GM19467 (cell line): Measurements from ENCODE around the gene PDE4DIP.
"Not testable (repeated sequence)": the region's sequence is repeated elsewhere in the genome, so short reads cannot be mapped to it uniquely, and the experiment has no call there.

Experiments
- ATAC-seq: cut with Tn5 transposase; IDR thresholded peaks from one replicate; pipeline ENCODE4 v1.9.1; 2021; ENCODE audit warnings: mild to moderate bottlenecking, moderate library complexity; ENCODE audit not compliant: unreplicated experiment

The PDE4DIP gene

DNA sequence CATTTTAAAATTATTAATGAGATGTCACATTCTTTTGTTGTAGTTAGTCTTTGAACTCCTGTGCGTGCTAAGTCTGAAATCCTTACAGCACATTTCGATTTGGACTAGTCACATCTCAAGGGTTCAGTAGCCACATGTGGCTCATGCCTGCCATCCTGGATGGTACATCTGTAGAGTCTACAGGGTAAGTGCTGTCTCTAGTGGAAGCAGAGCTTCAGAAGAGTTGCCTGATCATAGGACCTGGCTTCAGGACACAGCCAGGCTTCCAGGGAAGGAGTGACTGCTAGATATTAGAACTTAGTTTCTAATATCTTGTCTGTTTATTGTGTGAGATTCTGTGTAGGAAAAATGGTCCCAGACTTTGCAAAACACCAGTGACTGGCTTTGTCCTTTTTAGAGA lies 72.0 kb downstream of the PDE4DIP start:
- not testable (repeated sequence) for ATAC-seq

- not testable (repeated sequence) for ATAC-seq
These were observed 72.6 kb downstream of the PDE4DIP start for GRCh38 chr1:148916695-148917348.

GRCh38 chr1:148918836-148919447 lies 74.7 kb downstream of the PDE4DIP start:
- ATAC-seq, result not testable (repeated sequence)

DNA sequence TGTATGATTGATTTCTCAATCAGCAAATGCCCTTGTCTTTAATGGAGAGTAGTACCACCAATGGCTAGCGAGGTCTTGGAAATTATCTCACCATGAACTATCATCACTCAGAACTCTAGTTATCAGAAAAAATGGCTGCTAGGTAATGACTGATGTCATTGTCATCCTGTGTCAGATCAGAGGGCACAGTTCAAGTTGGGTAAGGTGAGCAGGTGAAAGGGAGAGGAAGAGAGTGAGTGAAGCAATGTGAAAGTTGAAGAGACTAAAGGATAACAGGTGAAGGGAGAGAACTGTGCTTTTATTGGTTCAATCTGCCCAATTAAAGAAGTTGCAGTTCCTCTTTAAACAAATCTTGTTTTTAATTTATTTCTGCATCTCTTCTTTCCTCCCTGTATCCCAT lies 76.8 kb downstream of the PDE4DIP start:
- ATAC-seq, result not testable (repeated sequence)

DNA sequence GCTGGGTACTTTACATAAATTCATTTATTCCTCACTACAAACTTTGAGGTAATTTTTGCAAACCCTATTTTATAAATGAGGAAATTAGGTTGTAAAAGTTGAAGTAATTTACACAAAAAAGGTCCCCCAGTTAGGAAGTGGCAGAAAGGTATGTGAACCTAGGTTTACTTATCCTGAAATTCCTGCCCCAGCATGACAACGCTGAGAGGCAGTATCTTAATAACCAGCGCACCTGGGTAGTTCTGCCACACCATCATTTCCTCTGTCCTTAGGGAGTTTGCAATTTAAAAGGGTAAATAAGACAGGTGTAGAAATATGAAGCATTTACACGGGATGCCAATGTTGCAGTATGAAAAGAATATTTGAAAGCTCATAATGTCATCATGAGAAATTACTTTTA lies 79.6 kb downstream of the PDE4DIP start:
- ATAC-seq, result not testable (repeated sequence)

DNA sequence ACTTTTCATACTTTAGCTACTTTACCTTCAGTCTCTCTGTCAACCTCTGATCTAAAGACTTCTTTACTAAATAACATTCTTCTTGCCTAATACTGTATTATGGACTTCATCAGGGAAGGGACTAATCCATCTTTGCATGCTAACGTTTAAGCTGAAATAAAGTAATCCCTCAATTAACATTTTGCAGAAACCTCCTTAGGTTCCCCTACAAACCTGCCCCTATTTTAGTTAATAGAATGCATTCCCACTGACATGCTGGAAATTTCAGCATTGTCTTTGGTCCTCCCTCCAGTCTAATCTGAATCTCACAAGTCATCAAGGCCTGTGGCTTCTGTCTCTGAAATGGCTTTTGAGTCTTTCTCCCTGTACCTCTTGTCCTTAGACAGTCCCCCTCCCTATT lies 83.4 kb downstream of the PDE4DIP start:
- ATAC-seq, result not testable (repeated sequence)

GRCh38 chr1:148929253-148929652 lies 85.0 kb downstream of the PDE4DIP start:
- not testable (repeated sequence) for ATAC-seq

GRCh38 chr1:148935381-148936002 lies 91.3 kb downstream of the PDE4DIP start:
- not testable (repeated sequence) for ATAC-seq

- not testable (repeated sequence) for ATAC-seq
These were observed 98.7 kb downstream of the PDE4DIP start for GRCh38 chr1:148942906-148943305.

DNA sequence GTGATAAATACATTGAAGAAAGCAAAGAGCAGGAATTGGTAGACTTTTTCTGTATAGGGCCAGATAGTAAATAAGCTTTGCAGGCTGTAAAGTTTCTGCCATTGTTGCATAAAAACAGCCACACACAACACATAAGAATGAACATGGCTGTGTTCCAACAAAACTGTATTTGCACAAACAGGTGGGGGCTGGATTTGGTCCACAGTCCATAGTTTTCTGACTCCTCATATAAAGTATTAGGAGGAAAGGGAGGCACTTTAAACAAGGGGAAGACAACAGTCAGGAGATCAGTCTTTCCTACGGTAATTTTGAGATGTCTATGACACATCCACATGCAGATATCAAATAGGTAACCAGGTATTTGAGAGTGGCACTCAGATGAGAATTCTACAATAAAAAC lies 100.9 kb downstream of the PDE4DIP start:
- not testable (repeated sequence) for ATAC-seq

DNA sequence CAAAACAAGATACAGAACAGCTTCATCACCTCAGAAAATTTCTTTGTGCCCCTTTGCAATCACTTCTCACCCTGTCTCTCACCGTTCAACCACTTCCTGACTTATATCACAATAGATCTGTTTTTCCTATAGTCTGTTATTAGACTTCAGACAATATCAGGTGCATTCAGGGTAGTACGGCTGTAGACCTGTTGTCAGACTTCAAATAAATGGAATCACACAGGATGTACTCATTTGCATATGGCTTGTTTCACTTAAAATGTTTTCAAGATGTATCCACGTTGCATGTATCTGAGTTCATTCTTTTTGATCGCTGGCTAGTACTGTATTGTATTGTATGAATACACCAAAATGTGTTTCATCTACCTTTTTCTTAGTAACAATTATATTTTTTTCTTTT lies 104.5 kb downstream of the PDE4DIP start:
- ATAC-seq, result not testable (repeated sequence)

DNA sequence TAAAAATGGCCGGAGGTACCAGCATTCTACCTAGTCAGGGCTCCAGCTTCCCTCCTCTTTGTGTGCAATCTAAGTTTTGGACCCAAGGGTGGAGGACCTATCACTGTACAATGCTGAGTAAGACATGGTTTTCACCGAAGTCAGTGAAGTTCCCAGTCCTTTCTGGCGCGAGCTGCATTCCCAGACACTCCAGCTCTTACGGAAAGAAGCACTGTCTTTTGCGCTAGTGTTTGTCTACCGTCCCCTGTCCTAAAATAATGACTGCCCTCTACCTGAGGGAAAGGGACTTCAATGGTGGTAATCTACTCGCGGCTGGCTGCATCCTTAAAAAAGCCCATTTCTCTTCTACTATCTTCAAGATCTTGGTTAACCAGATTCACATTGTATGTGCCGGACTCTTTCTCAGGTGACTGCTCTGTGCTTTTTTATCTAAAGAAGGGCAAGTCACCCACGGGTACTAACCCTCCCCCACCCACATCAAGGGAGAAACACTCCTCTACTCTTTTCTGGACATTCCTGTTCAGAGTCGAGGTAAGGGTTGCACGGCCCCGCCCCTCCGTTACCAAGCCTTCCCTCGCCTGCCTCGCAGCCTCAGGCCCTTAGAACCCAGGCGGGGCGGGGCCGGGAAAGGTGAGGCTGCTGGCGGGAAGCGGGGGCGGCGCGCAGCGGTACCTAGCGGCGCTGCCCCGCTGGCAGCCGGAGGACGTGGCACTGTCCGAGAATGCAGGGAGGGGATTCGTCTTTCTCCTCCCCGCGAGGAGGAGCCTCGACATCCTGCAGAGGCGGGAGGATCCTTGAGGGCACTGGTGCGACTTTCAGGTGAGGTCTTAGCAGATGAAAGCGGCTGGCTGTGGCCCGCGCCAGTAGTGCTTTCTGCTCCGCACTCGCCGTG lies 107.4 kb downstream of the PDE4DIP start:
- peak; percentile 64 for ATAC-seq

DNA sequence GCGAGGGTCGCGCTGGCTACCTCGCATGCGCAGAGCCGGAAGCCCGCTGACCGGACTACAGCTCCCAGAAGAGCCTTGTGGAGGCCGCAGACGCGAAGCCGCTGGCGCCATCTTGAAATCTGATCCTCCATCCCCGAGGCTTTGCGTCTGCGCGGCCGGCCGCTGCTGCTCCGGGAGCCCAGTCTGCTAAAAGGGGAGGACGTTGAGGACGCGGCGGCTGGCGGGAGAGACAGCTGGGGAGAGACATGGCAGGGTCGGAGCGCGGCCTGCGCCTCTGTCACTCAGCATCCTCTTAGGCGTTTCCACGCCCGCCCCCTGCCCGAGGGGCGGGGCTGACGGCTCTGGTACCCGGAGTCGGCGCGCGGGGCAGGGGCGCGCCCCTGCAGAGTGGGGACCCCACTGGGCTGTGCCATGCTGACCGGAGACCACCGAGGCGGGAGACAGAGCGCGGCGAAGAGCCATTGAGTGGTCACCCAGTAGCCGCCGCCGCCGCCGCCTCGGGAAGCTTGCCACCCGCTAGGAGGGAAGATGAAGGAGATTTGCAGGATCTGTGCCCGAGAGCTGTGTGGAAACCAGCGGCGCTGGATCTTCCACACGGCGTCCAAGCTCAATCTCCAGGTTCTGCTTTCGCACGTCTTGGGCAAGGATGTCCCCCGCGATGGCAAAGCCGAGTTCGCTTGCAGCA lies 108.2 kb downstream of the PDE4DIP start:
- ATAC-seq, result peak; percentile 73

DNA sequence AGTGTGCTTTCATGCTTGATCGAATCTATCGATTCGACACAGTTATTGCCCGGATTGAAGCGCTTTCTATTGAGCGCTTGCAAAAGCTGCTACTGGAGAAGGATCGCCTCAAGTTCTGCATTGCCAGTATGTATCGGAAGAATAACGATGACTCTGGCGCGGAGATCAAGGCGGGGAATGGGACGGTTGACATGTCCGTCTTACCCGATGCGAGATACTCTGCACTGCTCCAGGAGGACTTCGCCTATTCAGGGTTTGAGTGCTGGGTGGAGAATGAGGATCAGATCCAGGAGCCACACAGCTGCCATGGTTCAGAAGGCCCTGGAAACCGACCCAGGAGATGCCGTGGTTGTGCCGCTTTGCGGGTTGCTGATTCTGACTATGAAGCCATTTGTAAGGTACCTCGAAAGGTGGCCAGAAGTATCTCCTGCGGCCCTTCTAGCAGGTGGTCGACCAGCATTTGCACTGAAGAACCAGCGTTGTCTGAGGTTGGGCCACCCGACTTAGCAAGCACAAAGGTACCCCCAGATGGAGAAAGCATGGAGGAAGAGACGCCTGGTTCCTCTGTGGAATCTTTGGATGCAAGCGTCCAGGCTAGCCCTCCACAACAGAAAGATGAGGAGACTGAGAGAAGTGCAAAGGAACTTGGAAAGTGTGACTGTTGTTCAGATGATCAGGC lies 108.8 kb downstream of the PDE4DIP start:
- ATAC-seq, result not testable (repeated sequence)

GRCh38 chr1:148953730-148954129 lies 109.5 kb downstream of the PDE4DIP start:
- ATAC-seq, result not testable (repeated sequence)

- ATAC-seq, result not testable (repeated sequence)
These were observed 114.1 kb downstream of the PDE4DIP start for GRCh38 chr1:148958343-148958742.

GRCh38 chr1:148960212-148961000 lies 116.2 kb downstream of the PDE4DIP start:
- ATAC-seq, result not testable (repeated sequence)

- ATAC-seq, result not testable (repeated sequence)
These were observed 118.1 kb downstream of the PDE4DIP start for GRCh38 chr1:148962127-148962857.
